ENCODE data around the gene IGF1R.

IGF1R gene

GRCh38 chr15:98827217-98827616 is 178.9 kb downstream of the IGF1R start:
- no peak for DNase-seq (ENCODE audit: low spot score)

- no peak for DNase-seq (ENCODE audit: low spot score)
Measured at GRCh38 chr15:98830034-98830634, 181.8 kb downstream of the IGF1R start.

- no peak for DNase-seq (ENCODE audit: low spot score)
Measured at GRCh38 chr15:98834976-98835375, 186.6 kb downstream of the IGF1R start.

GRCh38 chr15:98835876-98836275 is 187.5 kb downstream of the IGF1R start:
- no peak for DNase-seq (ENCODE audit: low spot score)

- DNase-seq (ENCODE audit: low spot score), result no peak
Measured at GRCh38 chr15:98838387-98839259, 190.3 kb downstream of the IGF1R start.

GRCh38 chr15:98840053-98840452 is 191.7 kb downstream of the IGF1R start:
- no peak for DNase-seq (ENCODE audit: low spot score)

- no peak for DNase-seq (ENCODE audit: low spot score)
Measured at GRCh38 chr15:98841419-98841970, 193.2 kb downstream of the IGF1R start.

GRCh38 chr15:98842192-98842972 is 194.0 kb downstream of the IGF1R start:
- DNase-seq (ENCODE audit: low spot score), result no peak

- no peak for DNase-seq (ENCODE audit: low spot score)
Measured at GRCh38 chr15:98842973-98843285, 194.6 kb downstream of the IGF1R start.

GRCh38 chr15:98843844-98844243 is 195.5 kb downstream of the IGF1R start:
- no peak for DNase-seq (ENCODE audit: low spot score)

- no peak for DNase-seq (ENCODE audit: low spot score)
Measured at GRCh38 chr15:98844261-98844660, 195.9 kb downstream of the IGF1R start.

- peak; percentile 23 for DNase-seq (ENCODE audit: low spot score)
Measured at GRCh38 chr15:98845138-98845884, 197.0 kb downstream of the IGF1R start.

- peak; percentile 80 for DNase-seq (ENCODE audit: low spot score)
Measured at GRCh38 chr15:98850961-98851572, 202.7 kb downstream of the IGF1R start.

GRCh38 chr15:98853161-98853560 is 204.8 kb downstream of the IGF1R start:
- DNase-seq (ENCODE audit: low spot score), result peak; percentile 87

GRCh38 chr15:98853617-98854420 is 205.5 kb downstream of the IGF1R start:
- DNase-seq (ENCODE audit: low spot score), result peak; percentile 23

GRCh38 chr15:98854496-98854895 is 206.2 kb downstream of the IGF1R start:
- DNase-seq (ENCODE audit: low spot score), result peak; percentile 43

GRCh38 chr15:98855067-98855814 is 206.9 kb downstream of the IGF1R start:
- DNase-seq (ENCODE audit: low spot score), result no peak

- no peak for DNase-seq (ENCODE audit: low spot score)
Measured at GRCh38 chr15:98855815-98856531, 207.6 kb downstream of the IGF1R start.

- no peak for DNase-seq (ENCODE audit: low spot score)
Measured at GRCh38 chr15:98856532-98856907, 208.2 kb downstream of the IGF1R start.
